ENCODE results near the gene JPH2.
A peak's percentile ranks its signal among the peaks of the same experiment; 100 is the strongest.

Gene JPH2

DNA sequence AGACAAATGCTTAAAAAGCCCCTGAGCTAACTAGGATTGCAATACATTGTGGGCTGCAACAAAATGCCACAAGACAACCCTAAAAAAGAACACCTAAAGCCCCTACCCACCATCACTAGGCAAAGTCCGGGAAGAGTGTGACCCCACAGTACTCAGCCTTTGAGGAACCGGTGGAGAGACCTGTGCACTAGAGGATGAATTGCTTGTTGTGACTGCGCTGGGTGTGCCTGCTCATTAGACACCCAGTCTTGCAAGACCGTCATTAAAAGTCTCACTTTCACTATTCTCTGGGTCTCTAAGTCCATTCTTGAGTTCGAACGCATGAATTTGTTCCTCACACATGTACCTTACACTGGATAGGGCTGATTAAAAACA, 88.7 kb downstream of the JPH2 start:
- DNase-seq, result no peak

DNA sequence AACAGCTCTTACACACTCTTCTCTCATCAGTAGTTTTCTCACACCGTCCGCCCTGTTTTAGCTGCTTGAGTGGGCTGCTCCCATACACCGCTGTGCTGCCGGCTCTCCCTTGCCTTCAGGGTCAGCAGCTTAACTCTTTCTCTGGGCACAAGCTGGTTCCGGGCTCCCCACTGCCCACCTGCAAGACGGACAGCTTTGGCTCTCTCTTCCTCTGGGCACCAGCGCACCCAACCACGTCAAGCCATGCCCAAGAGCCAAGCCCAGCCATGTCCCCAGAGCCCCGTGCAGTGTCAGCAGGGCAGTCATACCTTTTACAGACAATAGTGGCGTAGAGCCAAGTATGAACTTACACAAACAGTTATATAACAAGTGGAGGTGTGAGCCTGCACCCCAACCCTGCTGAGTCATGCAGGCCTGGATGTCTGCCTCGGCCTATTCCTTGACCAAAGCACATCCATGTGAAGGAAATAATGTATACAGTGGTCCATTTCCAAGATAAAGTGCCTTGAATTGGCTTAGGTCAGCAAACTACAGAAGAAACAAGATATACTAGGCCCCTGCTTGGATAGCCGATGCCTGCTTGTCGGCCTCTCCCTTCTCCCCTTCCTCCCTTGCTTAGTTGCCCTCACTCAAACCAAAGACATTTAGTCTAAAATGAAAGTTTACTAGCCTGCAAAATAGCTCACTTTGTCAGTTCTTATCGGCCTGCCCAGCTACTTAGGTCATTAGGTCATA, 89.3 kb downstream of the JPH2 start:
- no peak for DNase-seq

DNA sequence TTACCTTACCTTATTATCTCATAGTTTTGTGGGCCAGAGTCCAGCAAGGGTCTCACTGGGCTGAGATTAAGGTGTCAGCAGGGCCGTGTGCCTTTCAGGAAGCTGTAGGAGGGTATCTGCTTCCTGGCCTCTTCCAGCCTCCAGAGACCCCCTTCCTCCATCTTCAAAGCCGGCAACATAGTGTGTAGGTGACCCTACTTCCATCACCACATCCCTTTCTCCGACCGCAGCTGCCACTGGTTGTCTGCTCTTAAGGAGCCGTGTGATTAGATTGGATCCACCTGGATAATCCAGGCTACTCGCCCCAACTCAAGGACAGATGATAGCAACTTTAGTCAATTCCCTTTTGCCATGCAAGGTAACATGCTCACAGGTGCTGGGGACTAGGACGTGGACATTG, 91.2 kb downstream of the JPH2 start:
- no peak for DNase-seq

DNA sequence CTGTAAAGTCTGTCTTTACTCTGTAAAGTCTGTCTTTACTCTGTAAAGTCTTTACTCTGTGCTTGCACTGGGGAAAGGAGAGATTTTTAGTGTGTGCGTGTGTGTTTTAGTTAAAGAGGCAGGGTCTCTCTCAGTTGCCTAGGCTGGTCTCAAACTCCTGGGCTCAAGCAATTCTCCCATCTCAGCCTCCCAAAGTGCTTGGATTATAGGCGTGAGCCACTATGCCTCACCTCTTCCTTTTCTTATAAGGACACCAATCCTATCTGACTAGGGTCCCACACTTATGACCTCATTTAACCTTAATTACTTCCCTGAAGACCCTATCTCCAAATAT, 93.8 kb downstream of the JPH2 start:
- DNase-seq, result no peak

DNA sequence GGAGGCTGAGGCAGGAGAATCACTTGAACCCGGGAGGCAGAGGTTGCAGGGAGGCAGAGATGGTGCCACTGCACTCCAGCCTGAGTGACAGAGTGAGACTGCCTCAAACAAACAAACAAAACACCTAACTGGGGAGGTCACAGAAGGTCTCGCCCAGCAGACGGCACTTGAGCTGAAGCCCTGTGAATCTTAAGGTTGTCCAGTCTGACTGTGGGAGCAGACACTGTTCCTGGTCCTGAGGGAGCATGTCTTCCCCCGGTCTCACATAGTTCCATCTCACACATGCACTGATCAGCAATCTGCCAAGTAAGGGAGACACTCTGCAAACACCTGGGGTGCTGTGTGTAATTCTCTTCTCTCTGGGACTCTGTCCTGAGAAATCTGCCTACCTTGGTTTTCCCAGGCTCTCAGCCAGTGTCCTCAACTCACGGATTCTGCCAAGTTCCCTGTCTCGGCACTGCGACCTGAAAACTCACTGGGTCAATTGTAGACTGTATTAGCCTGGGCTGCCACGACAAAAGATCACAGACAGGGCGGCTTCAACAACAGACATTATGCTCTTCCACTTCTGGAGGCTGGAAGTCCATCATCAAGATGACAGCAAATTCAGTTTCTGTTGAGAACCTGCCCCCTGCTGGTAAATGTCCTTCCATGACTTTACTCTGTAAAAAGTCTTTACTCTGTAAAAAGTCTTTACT, 94.3 kb downstream of the JPH2 start:
- DNase-seq, result peak in 1 of 2 donors; percentile 31

DNA sequence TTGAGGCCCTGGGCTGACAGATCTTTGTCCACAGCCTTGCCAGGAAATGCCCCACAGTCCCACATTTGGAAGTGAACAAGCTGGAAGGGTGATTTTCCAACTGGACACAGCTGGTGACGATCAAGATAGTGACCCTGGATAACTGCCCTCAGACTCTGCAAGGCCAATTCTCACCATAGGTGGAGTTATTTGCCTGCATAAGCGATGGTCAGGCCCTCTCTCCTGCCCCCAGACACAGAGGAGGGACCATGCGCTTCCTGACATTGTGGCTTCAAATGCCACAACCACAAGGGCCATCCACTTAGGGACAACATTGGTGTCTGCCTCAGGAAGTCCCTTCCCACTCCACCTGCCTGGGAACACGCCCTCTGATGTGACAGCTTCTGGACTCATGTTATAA, 96.0 kb downstream of the JPH2 start:
- DNase-seq, result no peak

DNA sequence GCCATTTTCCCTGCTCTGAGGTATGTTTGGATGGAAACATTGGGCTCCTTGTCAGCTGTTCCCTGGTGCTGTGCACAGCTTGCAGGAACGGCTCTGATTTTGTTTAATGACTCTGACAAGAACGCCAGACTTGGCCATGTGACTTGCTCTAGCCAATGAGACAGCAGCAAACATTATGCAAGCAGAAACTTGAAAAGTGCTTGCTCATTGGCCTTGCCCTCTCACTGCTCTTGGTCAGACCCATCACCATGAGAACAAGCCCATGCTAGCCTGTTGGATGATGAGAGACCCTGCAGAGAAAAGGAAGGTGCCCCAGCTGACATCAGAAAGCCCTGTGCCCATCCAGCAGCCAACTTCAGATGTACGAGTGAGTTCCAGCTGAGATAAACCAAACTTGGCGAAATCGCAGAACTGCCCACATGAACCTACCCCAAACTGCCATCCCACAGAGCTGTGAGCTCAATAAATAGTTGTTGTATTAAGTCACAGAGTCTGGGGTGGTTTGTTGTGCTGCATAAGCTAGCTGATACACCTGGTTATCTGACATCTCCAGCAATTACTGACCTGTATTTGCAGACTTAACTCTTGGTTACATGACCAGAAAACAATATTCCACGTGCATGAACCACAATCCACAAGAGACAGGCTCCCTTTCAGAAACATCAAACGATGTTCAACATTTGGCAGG, 96.9 kb downstream of the JPH2 start:
- DNase-seq, result peak; percentile 28 to 37

DNA sequence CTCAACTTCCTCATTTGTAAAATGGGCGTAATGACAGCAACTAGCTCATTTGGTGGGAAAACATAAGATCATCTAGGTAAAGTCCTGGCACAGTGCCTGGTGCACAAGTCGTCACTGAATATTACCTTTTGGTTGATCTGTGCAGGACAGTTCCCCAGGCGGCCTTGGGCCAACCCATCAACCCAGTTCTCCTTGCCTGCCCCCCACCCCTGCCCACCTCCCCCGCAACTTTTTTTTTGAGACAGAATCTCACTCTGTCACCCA, 99.2 kb downstream of the JPH2 start:
- no peak for DNase-seq

DNA sequence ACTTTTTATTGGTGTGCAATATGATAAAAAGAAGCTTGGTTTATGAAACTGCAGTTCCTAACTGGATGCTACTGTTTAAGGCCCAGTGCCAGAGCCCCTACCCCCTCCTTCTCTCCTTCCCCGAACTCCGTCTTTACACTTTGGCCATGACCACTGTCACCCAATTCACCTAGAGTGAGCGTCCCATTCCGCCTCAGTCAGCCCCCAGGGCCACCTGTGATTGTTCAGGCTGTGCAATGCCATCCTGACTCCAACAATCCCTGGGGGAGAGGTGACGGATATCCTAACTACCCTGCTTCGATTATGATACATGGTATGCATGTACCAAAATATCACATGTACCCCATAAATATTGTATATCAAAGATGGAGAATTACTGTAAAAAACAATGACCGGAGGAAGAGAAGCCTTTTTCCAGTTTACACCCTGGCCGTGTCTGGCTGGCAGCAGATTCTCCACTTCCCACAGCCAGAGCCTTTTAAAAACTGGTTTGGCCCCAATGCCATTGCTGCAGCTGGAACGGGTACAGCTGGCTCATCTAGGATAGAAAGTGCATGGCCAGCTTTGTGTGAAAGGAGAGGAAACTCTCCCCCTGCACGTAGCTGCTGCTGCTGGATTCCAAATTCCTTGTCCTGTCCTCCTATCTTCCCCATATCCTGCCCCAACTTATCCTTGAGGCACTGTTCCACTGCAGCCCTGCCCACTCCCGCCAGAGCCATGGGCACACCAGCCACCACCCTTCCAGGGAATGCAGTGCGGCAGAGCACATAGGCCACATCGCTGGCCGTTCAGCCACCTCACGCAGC, 99.7 kb downstream of the JPH2 start:
- no peak for DNase-seq

DNA sequence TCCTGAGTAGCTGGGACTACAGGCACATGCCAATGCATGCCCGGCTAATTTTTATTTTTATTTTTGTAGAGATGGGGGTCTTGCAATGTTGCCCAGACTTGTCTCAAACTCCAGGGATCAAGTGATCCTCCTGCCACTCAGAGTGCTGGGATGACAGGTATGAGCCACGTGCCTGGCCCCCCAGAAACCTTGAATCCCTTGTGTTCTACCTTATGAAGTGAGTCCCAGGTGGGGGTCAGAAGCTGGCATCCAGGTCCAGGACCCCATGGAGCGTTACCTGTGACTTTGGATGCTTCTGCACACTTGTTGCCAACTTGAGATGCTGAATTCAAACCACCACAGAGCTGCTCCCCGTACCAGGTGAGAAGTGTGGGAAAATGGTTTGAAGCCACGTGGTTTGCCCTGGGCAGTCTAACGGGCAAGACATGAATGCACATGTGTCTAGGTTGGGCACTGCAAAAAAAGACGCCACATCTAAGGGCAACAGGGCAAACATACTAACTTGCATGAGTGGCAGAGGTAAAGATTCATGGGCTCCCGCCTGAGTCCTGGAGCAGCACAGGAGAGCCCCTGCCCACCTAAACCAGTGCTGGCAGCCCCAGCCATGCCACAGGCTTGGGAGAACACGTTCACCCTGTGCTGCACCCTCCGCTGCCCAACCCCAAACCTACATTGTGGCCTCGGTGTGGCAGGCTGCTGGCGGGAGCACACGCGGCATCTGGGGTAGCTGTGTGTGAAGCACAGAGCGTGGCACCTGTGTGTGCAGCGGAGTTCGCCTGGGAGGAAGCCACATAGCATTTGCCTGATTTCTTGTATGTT, 101.2 kb downstream of the JPH2 start:
- DNase-seq, result no peak

DNA sequence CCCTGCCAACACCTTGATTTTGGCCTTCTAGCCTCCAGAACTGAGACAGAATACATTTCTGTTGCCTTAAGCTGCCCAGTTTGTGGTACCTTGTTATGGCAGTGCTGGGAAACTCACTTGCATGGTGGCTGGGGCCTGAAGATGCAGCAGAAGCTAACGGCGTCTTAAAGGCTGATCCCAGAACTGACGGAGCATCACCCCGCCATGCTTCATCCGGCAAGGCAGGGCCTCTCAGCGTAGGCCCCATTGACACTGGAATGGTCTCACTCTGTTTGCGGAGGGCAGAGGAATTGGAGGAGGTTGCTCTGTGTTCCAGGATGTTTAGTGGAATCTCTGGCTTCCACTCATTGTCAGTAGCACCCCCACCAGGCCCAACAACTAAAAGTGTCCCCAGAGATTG, 102.1 kb downstream of the JPH2 start:
- no peak for DNase-seq

DNA sequence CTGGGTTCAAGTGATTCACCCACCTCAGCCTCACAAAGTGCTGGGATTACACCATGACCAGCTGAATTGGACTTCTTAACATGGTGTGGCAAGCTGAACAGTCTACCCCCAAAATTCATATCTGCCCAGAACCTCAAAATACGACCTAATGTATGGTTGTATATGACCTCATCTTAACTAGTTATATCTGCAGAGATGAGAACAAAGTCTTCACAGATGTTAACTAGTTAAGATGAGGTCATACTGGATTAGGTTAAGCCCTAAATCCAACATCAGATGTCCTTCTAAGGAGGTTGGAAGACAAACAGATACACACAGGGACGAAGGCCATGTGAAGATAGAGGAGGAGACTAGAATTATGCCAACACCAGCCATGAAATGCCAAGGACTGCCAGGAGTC, 102.5 kb downstream of the JPH2 start:
- no peak for DNase-seq

DNA sequence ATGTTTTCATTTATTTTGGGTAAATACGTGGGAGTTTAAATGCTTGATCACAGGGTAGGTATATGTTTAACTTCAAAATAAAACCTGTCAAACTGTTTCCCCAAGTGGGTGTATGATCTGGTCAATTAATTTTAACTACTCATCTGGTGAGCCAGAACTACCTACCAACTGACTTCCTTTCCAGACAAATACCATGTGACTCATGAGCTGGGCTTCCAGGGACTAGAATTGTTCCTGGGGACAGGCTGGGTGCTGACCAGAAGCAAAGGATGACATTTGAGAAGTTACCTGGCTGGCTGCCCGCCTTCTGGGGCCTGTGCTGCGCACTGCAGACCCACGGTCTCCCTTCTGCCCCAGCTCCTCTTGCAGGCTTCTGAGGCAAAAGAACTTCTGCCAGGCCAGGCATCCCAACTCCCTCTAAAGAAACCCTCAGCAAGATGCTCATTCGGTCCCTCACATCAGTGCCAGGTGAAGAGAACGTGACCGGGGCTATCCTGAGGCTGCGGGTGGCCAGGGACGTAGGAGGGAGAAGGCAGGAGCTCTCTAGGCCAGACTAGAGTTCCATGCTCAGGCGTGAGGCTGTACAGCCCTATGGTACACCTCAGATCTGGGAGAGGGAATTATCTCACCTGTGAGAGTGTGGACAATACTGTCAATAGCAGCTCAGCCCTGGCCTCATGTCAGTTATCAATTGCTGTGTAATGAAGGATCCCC, 103.6 kb downstream of the JPH2 start:
- DNase-seq, result no peak

DNA sequence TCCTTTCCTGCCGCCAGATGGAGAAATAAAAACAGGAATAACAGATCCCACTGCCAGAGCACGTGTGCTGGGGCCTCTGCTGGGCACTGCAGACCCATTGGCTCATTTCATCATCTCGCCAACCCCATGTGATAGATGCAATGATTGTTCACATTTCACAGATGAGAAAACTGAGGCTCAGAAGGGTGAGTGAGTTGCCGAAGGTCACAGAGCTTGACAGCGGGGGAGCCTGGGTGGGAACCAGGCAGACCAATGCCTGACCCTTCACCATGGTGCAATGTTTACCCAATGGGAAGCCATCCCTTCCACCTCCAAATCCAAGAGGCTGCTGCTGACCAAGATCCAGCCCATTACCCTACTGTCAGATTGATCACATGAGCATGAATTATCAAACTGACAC, 105.1 kb downstream of the JPH2 start:
- DNase-seq, result no peak

DNA sequence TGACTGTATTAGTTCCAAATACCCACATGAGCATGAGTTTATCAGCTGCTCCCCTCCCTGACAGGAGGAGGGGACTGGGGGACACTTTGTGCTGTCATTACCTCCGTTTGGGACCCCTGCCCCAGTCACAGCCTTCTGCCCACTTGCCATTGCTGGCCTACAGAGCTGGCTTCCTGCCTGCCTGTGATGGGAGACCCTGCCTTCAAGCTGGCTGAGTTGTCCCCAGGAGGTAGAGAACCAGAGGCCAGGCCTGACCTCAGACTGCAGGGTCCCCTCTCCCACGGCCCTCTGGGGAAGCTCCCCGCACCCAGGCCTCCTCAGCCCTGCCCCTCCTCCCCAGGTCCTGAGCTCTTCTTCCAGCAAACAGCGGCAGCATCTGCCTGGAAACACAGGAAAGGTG, 105.5 kb downstream of the JPH2 start:
- no peak for DNase-seq

DNA sequence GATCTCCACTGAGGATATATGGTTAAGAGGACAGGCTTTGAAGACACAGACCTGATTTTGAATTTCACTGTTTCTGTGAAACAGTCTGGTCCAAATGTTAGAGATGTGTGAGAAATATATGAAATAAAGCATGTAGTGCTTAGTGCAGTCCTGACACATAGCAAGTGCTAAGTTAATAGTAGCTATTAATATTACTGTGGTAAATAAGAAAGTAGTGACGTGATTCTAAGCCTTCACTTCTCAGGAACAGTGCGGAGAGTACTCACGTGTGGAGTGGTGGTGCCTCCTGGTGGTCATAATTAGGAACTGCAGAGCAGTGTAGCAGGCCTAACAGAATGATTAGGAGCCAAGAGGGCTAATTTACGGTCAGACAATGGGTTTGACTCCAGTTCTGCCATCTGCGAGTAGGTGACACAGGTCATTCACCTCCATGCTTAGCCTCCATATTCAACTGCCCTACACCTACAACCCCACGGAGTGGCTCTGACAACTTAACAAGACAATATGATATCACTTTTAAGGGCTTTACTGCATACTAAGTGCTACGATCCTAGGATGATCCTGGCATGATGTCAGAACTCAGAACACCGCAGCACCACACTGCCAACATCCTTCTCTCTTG, 106.2 kb downstream of the JPH2 start:
- DNase-seq, result peak; percentile 78 to 83

DNA sequence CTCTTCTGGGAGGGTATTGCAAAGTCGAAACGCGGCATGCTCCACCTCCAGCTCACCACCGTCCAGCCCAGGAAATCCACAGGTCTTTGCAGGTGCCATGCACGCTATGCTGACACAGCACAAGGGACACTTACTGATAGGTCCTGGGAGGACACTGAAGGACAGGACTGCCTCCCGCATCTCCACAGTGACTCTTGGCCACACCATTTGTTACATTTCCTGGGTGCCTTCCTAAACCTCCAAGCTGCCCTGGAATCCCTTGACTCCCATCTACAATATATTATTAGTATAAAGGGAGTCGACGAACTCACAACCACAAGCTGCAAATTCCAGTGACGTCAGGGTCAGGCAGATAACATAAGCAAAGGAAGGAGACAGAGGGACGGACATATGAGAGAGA, 106.9 kb downstream of the JPH2 start:
- DNase-seq, result no peak

DNA sequence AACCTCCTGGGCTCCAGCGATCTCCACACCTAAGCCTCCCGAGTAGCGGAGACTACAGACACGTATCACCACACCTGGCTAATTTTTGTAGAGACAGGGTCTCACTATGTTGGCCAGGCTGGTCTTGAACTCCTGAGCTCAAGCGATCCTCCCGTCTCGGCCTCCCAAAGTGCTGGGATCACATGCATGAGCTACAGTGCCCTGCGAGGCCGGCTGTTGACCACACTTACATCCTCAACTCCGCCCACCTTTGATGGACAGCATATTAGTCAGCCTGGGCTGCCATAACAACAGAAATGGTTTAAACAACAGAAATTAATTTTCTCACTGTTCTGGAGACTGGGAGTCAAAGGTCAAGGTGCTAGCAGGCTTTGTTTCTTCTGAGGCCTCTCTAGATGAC, 107.7 kb downstream of the JPH2 start:
- no peak for DNase-seq

DNA sequence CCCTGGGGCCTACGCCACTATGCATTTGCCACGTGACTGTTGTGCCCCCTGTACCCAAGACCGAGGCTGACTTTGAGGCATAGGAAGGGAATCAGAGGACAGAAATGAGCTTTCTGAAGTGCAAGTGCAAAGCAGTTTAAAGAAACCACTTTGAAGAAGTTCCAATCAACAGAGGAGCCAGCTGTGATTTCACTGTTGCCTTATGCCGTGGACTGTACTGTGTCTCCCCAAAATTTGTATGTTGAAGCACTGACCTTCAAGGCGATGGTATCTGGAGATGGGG, 111.1 kb downstream of the JPH2 start:
- no peak for DNase-seq

DNA sequence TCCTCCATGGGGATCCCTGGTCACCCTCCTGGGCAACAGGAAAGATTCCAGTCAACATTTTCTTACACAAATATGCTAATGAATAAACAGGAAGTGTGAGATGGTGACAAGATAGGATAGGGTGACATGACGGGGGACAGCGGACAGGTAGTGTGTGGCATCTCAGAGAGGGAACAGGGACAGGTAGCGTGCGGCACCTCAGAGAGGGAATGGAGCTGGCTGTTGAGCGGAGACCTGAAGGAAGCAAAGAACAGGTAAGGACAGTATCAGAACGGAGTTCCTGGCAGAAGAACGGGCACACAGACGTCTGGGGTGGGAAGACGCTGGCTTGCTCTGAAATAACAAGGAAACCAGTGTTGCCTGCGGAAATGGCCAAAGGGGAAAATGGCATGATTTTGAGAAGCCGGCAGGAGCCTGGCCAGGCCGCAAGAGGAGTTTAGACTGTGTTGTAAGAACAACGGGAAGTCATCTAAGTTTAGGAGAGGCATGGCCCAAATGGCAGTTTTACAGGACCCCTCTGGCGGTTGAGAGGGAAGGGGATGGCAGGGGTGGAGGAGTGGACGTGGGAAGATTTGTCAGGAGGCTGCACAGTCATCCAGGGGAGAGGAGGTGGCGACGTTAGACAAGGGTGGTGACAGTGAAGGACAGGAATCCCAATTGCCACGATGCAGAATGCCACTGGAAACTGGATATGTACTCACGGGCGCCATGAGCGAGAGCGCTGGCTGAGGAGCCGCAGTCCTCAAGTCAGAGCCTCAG, 111.6 kb downstream of the JPH2 start:
- DNase-seq, result no peak
